ENCODE data around the gene RCN2.
"Not testable (repeated sequence)": the region's sequence is repeated elsewhere in the genome, so short reads cannot be mapped to it uniquely, and the experiment has no call there.

The RCN2 gene

GRCh38 chr15:76963596-76963995, 32.0 kb downstream of the RCN2 start:
- Histone ChIP-seq H3K9ac (ENCODE audit: low read length) (no peak overlapping the region), H3K27me3 (ENCODE audit: control insufficient read depth in 1 of 2, insufficient read depth in 2 of 2, low read length in 2 of 2) (no peaks in the 10 kb centered on the region), H3K9me3 (ENCODE audit: low read length) (no peaks in the 10 kb centered on the region), H3K36me3 (ENCODE audit: insufficient read depth, low read length) (no peaks in the 10 kb centered on the region), H3K4me1 (ENCODE audit: insufficient read depth, low read length) (peaks cover 5% of the 10 kb centered on the region), H3K4me3 (ENCODE audit: low read depth in 1 of 2, low read length in 2 of 2) (no peak overlapping the region), H3K27ac (ENCODE audit: low read depth, low read length) (no peak overlapping the region)

GRCh38 chr15:76964157-76964556, 32.6 kb downstream of the RCN2 start:
- Histone ChIP-seq H3K36me3 (ENCODE audit: insufficient read depth, low read length) (no peaks in the 10 kb centered on the region), H3K4me1 (ENCODE audit: insufficient read depth, low read length) (peaks cover 5% of the 10 kb centered on the region), H3K4me3 (ENCODE audit: low read depth in 1 of 2, low read length in 2 of 2) (no peak overlapping the region), H3K9me3 (ENCODE audit: low read length) (no peaks in the 10 kb centered on the region), H3K27me3 (ENCODE audit: control insufficient read depth in 1 of 2, insufficient read depth in 2 of 2, low read length in 2 of 2) (no peaks in the 10 kb centered on the region), H3K9ac (ENCODE audit: low read length) (no peak overlapping the region), H3K27ac (ENCODE audit: low read depth, low read length) (no peak overlapping the region)

- not testable (repeated sequence) for H3K9ac ChIP-seq (ENCODE audit: low read length); H3K4me3 ChIP-seq (ENCODE audit: low read depth in 1 of 2, low read length in 2 of 2); H3K36me3 ChIP-seq (ENCODE audit: insufficient read depth, low read length); H3K9me3 ChIP-seq (ENCODE audit: low read length); H3K27me3 ChIP-seq (ENCODE audit: control insufficient read depth in 1 of 2, insufficient read depth in 2 of 2, low read length in 2 of 2); H3K4me1 ChIP-seq (ENCODE audit: insufficient read depth, low read length); H3K27ac ChIP-seq (ENCODE audit: low read depth, low read length)
Observed at GRCh38 chr15:76966051-76966450, 34.5 kb downstream of the RCN2 start.

GRCh38 chr15:76967067-76967466, 35.5 kb downstream of the RCN2 start:
- peaks cover 5% of the 10 kb centered on the region for H3K4me1 ChIP-seq (ENCODE audit: insufficient read depth, low read length)
- H3K4me3 ChIP-seq (ENCODE audit: low read depth in 1 of 2, low read length in 2 of 2), result no peak overlapping the region
- no peaks in the 10 kb centered on the region for H3K9me3 ChIP-seq (ENCODE audit: low read length)
- H3K27ac ChIP-seq (ENCODE audit: low read depth, low read length), result no peak overlapping the region
- no peaks in the 10 kb centered on the region for H3K27me3 ChIP-seq (ENCODE audit: control insufficient read depth in 1 of 2, insufficient read depth in 2 of 2, low read length in 2 of 2)
- no peak overlapping the region for H3K9ac ChIP-seq (ENCODE audit: low read length)
- H3K36me3 ChIP-seq (ENCODE audit: insufficient read depth, low read length), result no peaks in the 10 kb centered on the region

- Histone ChIP-seq H3K4me1 (ENCODE audit: insufficient read depth, low read length) (peaks cover 10% of the 10 kb centered on the region), H3K27ac (ENCODE audit: low read depth, low read length) (no peak overlapping the region), H3K27me3 (ENCODE audit: control insufficient read depth in 1 of 2, insufficient read depth in 2 of 2, low read length in 2 of 2) (no peaks in the 10 kb centered on the region), H3K9me3 (ENCODE audit: low read length) (no peaks in the 10 kb centered on the region), H3K36me3 (ENCODE audit: insufficient read depth, low read length) (no peaks in the 10 kb centered on the region), H3K9ac (ENCODE audit: low read length) (no peak overlapping the region), H3K4me3 (ENCODE audit: low read depth in 1 of 2, low read length in 2 of 2) (no peak overlapping the region)
Observed at GRCh38 chr15:76968306-76968705, 36.8 kb downstream of the RCN2 start.

GRCh38 chr15:76972389-76973361, 41.1 kb downstream of the RCN2 start:
- Histone ChIP-seq H3K9ac (ENCODE audit: low read length) (no peak overlapping the region), H3K36me3 (ENCODE audit: insufficient read depth, low read length) (no peaks in the 10 kb centered on the region), H3K9me3 (ENCODE audit: low read length) (no peaks in the 10 kb centered on the region), H3K27ac (ENCODE audit: low read depth, low read length) (no peak overlapping the region), H3K4me1 (ENCODE audit: insufficient read depth, low read length) (peaks cover 8% of the 10 kb centered on the region), H3K4me3 (ENCODE audit: low read depth in 1 of 2, low read length in 2 of 2) (peak overlapping the region in 1 of 2 donors; percentile 17), H3K27me3 (ENCODE audit: control insufficient read depth in 1 of 2, insufficient read depth in 2 of 2, low read length in 2 of 2) (no peaks in the 10 kb centered on the region)

GRCh38 chr15:76973362-76973743, 41.8 kb downstream of the RCN2 start:
- Histone ChIP-seq H3K4me1 (ENCODE audit: insufficient read depth, low read length) (peaks cover 8% of the 10 kb centered on the region), H3K9me3 (ENCODE audit: low read length) (no peaks in the 10 kb centered on the region), H3K9ac (ENCODE audit: low read length) (no peak overlapping the region), H3K4me3 (ENCODE audit: low read depth in 1 of 2, low read length in 2 of 2) (peak overlapping the region in 1 of 2 donors; percentile 17), H3K27me3 (ENCODE audit: control insufficient read depth in 1 of 2, insufficient read depth in 2 of 2, low read length in 2 of 2) (no peaks in the 10 kb centered on the region), H3K27ac (ENCODE audit: low read depth, low read length) (no peak overlapping the region), H3K36me3 (ENCODE audit: insufficient read depth, low read length) (no peaks in the 10 kb centered on the region)

- no peak overlapping the region for H3K27ac ChIP-seq (ENCODE audit: low read depth, low read length)
- no peak overlapping the region for H3K4me3 ChIP-seq (ENCODE audit: low read depth in 1 of 2, low read length in 2 of 2)
- no peak overlapping the region for H3K9ac ChIP-seq (ENCODE audit: low read length)
- no peaks in the 10 kb centered on the region for H3K36me3 ChIP-seq (ENCODE audit: insufficient read depth, low read length)
- no peaks in the 10 kb centered on the region for H3K9me3 ChIP-seq (ENCODE audit: low read length)
- no peaks in the 10 kb centered on the region for H3K27me3 ChIP-seq (ENCODE audit: control insufficient read depth in 1 of 2, insufficient read depth in 2 of 2, low read length in 2 of 2)
- peaks cover 8% of the 10 kb centered on the region for H3K4me1 ChIP-seq (ENCODE audit: insufficient read depth, low read length)
Observed at GRCh38 chr15:76973906-76974305, 42.4 kb downstream of the RCN2 start.

GRCh38 chr15:76974456-76975036, 43.0 kb downstream of the RCN2 start:
- Histone ChIP-seq H3K27me3 (ENCODE audit: control insufficient read depth in 1 of 2, insufficient read depth in 2 of 2, low read length in 2 of 2) (no peaks in the 10 kb centered on the region), H3K9me3 (ENCODE audit: low read length) (no peaks in the 10 kb centered on the region), H3K4me3 (ENCODE audit: low read depth in 1 of 2, low read length in 2 of 2) (no peak overlapping the region), H3K36me3 (ENCODE audit: insufficient read depth, low read length) (no peaks in the 10 kb centered on the region), H3K9ac (ENCODE audit: low read length) (no peak overlapping the region), H3K4me1 (ENCODE audit: insufficient read depth, low read length) (peaks cover 8% of the 10 kb centered on the region), H3K27ac (ENCODE audit: low read depth, low read length) (no peak overlapping the region)

GRCh38 chr15:76976141-76976540, 44.6 kb downstream of the RCN2 start:
- no peak overlapping the region for H3K27ac ChIP-seq (ENCODE audit: low read depth, low read length)
- H3K36me3 ChIP-seq (ENCODE audit: insufficient read depth, low read length), result no peaks in the 10 kb centered on the region
- H3K4me1 ChIP-seq (ENCODE audit: insufficient read depth, low read length), result peaks cover 8% of the 10 kb centered on the region
- H3K9me3 ChIP-seq (ENCODE audit: low read length), result no peaks in the 10 kb centered on the region
- H3K9ac ChIP-seq (ENCODE audit: low read length), result no peak overlapping the region
- H3K4me3 ChIP-seq (ENCODE audit: low read depth in 1 of 2, low read length in 2 of 2), result no peak overlapping the region
- no peaks in the 10 kb centered on the region for H3K27me3 ChIP-seq (ENCODE audit: control insufficient read depth in 1 of 2, insufficient read depth in 2 of 2, low read length in 2 of 2)

- Histone ChIP-seq H3K9ac (ENCODE audit: low read length) (no peak overlapping the region), H3K4me3 (ENCODE audit: low read depth in 1 of 2, low read length in 2 of 2) (no peak overlapping the region), H3K27me3 (ENCODE audit: control insufficient read depth in 1 of 2, insufficient read depth in 2 of 2, low read length in 2 of 2) (no peaks in the 10 kb centered on the region), H3K9me3 (ENCODE audit: low read length) (no peaks in the 10 kb centered on the region), H3K36me3 (ENCODE audit: insufficient read depth, low read length) (no peaks in the 10 kb centered on the region), H3K4me1 (ENCODE audit: insufficient read depth, low read length) (peaks cover 8% of the 10 kb centered on the region), H3K27ac (ENCODE audit: low read depth, low read length) (no peak overlapping the region)
Observed at GRCh38 chr15:76976572-76977270, 45.2 kb downstream of the RCN2 start.

Data from muscle layer of colon (tissue), 2 donors.